Measurements from ENCODE around the gene CCDC97.
A peak's percentile ranks its signal among the peaks of the same experiment; 100 is the strongest.

The CCDC97 gene

GRCh38 chr19:41321204-41321599 is 11.2 kb downstream of the CCDC97 start:
- DNase-seq, result no peak

- no peak for DNase-seq
Measured at GRCh38 chr19:41321600-41322270, 11.8 kb downstream of the CCDC97 start.

GRCh38 chr19:41322451-41322850 is 12.5 kb downstream of the CCDC97 start:
- DNase-seq, result no peak

GRCh38 chr19:41323023-41323422 is 13.1 kb downstream of the CCDC97 start:
- no peak for DNase-seq

- DNase-seq, result peak; percentile 73
Measured at GRCh38 chr19:41323430-41324125, 13.6 kb downstream of the CCDC97 start.

GRCh38 chr19:41324231-41324702 is 14.3 kb downstream of the CCDC97 start:
- DNase-seq, result no peak

GRCh38 chr19:41324921-41325639 is 15.1 kb downstream of the CCDC97 start:
- DNase-seq, result no peak

GRCh38 chr19:41325640-41325946 is 15.6 kb downstream of the CCDC97 start:
- no peak for DNase-seq

- DNase-seq, result no peak
Measured at GRCh38 chr19:41325947-41326706, 16.2 kb downstream of the CCDC97 start.

- peak; percentile 41 for DNase-seq
Measured at GRCh38 chr19:41327076-41327575, 17.2 kb downstream of the CCDC97 start.

GRCh38 chr19:41327576-41328156 is 17.7 kb downstream of the CCDC97 start:
- peak; percentile 92 for DNase-seq

- DNase-seq, result no peak
Measured at GRCh38 chr19:41328157-41328841, 18.3 kb downstream of the CCDC97 start.

GRCh38 chr19:41328842-41329225 is 18.9 kb downstream of the CCDC97 start:
- no peak for DNase-seq

GRCh38 chr19:41330481-41330880 is 20.5 kb downstream of the CCDC97 start:
- DNase-seq, result no peak

GRCh38 chr19:41330946-41331678 is 21.1 kb downstream of the CCDC97 start:
- no peak for DNase-seq

- DNase-seq, result no peak
Measured at GRCh38 chr19:41332000-41332399, 22.0 kb downstream of the CCDC97 start.

- no peak for DNase-seq
Measured at GRCh38 chr19:41332468-41332867, 22.5 kb downstream of the CCDC97 start.

GRCh38 chr19:41334793-41335192 is 24.8 kb downstream of the CCDC97 start:
- DNase-seq, result peak; percentile 34

- DNase-seq, result no peak
Measured at GRCh38 chr19:41335467-41335866, 25.5 kb downstream of the CCDC97 start.

- no peak for DNase-seq
Measured at GRCh38 chr19:41339936-41340335, 30.0 kb downstream of the CCDC97 start.
